Measurements from ENCODE around the gene PEX6. TPM values are rescaled to one million over a fixed set of nuclear protein-coding genes. Genes with fewer than 3 reads are reported as not detected.
"Not testable (repeated sequence)": the region's sequence is repeated elsewhere in the genome, so short reads cannot be mapped to it uniquely, and the experiment has no call there.

The PEX6 gene
- total and polyA plus RNA-seq, 4 experiments from 2014 or later, result 14.5 to 40.5 (median 26.7) TPM

- Histone ChIP-seq H3K27ac (ENCODE audit: low read depth, low read length) (no peak overlapping the region), H3K36me3 (ENCODE audit: insufficient read depth, low read length) (no peaks in the 10 kb centered on the region), H3K9me3 (ENCODE audit: control insufficient read depth in 1 of 2, low read length in 2 of 2) (no peaks in the 10 kb centered on the region), H3K27me3 (ENCODE audit: insufficient read depth, low read length) (no peaks in the 10 kb centered on the region), H3K4me3 (ENCODE audit: low read length in 2 of 2) (no peak overlapping the region), H3K4me1 (ENCODE audit: insufficient read depth, low read length) (peaks cover 11% of the 10 kb centered on the region)
- Mint-ChIP-seq H3K27ac (no peak overlapping the region), H3K4me3 (no peak overlapping the region), H3K4me1 (peaks cover 7 to 25% (median 11%) of the 10 kb centered on the region in 4 donors), H3K27me3 (no peaks in the 10 kb centered on the region), H3K9me3 (no peaks in the 10 kb centered on the region), H3K36me3 (peaks cover 4 to 10% of the 10 kb centered on the region in 2 donors)
- ChIA-PET CTCF (ENCODE audit: partially characterized antibody) (no interaction called here), POLR2A (ENCODE audit: partially characterized antibody) (no interaction called here)
- DNase-seq, result no peak
- intact Hi-C loops (cut with micrococcal nuclease), result no loop called here
Measured at GRCh38 chr6:42958125-42958524, 20.9 kb downstream of the PEX6 start.

GRCh38 chr6:42954405-42954804 lies 24.6 kb downstream of the PEX6 start:
- H3K36me3 ChIP-seq (ENCODE audit: insufficient read depth, low read length); H3K9me3 ChIP-seq (ENCODE audit: control insufficient read depth in 1 of 2, low read length in 2 of 2); H3K36me3 Mint-ChIP-seq; H3K4me3 Mint-ChIP-seq; H3K4me3 ChIP-seq (ENCODE audit: low read length in 2 of 2); H3K27ac Mint-ChIP-seq; H3K4me1 ChIP-seq (ENCODE audit: insufficient read depth, low read length); H3K27me3 Mint-ChIP-seq; DNase-seq; H3K9me3 Mint-ChIP-seq; H3K27me3 ChIP-seq (ENCODE audit: insufficient read depth, low read length); CTCF ChIA-PET (ENCODE audit: partially characterized antibody); H3K4me1 Mint-ChIP-seq; H3K27ac ChIP-seq (ENCODE audit: low read depth, low read length); intact Hi-C loops (cut with micrococcal nuclease): not testable (repeated sequence)
- POLR2A ChIA-PET (ENCODE audit: partially characterized antibody), result interaction anchor here (0.8 kb wide), 1 partner anchor 25 kb away, joined by 3 read pairs; no protein-coding TSS in a partner anchor

DNA sequence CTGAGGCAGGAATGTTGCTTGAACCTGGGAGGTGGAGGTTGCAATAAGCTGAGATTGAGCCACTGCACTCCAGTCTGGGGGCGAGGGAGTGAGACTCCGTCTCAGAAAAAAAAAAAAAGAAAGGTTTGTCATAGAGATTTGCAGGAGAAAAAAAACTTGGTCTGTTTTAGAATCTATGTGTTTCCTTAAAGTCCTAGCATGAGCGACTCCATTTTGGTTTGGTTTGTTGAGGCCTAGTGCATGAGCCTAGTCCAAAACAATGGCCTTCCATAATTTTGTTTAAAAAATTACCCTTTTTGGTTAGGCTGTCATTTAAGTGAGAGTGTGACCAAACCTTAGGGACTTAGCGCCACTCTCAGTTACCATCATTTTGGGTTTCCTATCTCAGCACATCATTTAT lies 26.6 kb downstream of the PEX6 start:
- Mint-ChIP-seq H3K4me1 (no peaks in the 10 kb centered on the region), H3K4me3 (no peak overlapping the region), H3K27me3 (no peaks in the 10 kb centered on the region), H3K27ac (no peak overlapping the region), H3K36me3 (no peaks in the 10 kb centered on the region), H3K9me3 (no peaks in the 10 kb centered on the region)
- Histone ChIP-seq H3K4me3 (ENCODE audit: low read length in 2 of 2) (no peak overlapping the region), H3K27me3 (ENCODE audit: insufficient read depth, low read length) (no peaks in the 10 kb centered on the region), H3K36me3 (ENCODE audit: insufficient read depth, low read length) (no peaks in the 10 kb centered on the region), H3K4me1 (ENCODE audit: insufficient read depth, low read length) (no peaks in the 10 kb centered on the region), H3K9me3 (ENCODE audit: control insufficient read depth in 1 of 2, low read length in 2 of 2) (no peaks in the 10 kb centered on the region), H3K27ac (ENCODE audit: low read depth, low read length) (no peak overlapping the region)
- POLR2A ChIA-PET (ENCODE audit: partially characterized antibody), result no interaction called here
- DNase-seq, result no peak
- intact Hi-C loops (cut with micrococcal nuclease), result no loop called here
- CTCF ChIA-PET (ENCODE audit: partially characterized antibody), result interaction anchor here (1.5 kb wide), 1 partner anchor 51 kb away, joined by 4 read pairs; no protein-coding TSS in a partner anchor

GRCh38 chr6:42947950-42948349 lies 31.0 kb downstream of the PEX6 start:
- no peaks in the 10 kb centered on the region for H3K9me3 Mint-ChIP-seq
- H3K4me1 Mint-ChIP-seq, result no peaks in the 10 kb centered on the region
- H3K27me3 ChIP-seq (ENCODE audit: insufficient read depth, low read length), result no peaks in the 10 kb centered on the region
- no peaks in the 10 kb centered on the region for H3K4me1 ChIP-seq (ENCODE audit: insufficient read depth, low read length)
- H3K9me3 ChIP-seq (ENCODE audit: control insufficient read depth in 1 of 2, low read length in 2 of 2), result no peaks in the 10 kb centered on the region
- peaks cover 4 to 9% of the 10 kb centered on the region in 2 donors for H3K36me3 Mint-ChIP-seq
- intact Hi-C loops (cut with micrococcal nuclease), result no loop called here
- DNase-seq, result no peak
- H3K4me3 ChIP-seq (ENCODE audit: low read length in 2 of 2), result no peak overlapping the region
- peak overlapping the region in 2 of 7 donors; percentile 43 to 63 for H3K27ac Mint-ChIP-seq
- ChIA-PET POLR2A (ENCODE audit: partially characterized antibody) (no interaction called here), CTCF (ENCODE audit: partially characterized antibody) (no interaction called here)
- no peak overlapping the region for H3K4me3 Mint-ChIP-seq
- no peaks in the 10 kb centered on the region for H3K27me3 Mint-ChIP-seq
- H3K27ac ChIP-seq (ENCODE audit: low read depth, low read length), result no peak overlapping the region
- no peaks in the 10 kb centered on the region for H3K36me3 ChIP-seq (ENCODE audit: insufficient read depth, low read length)

GRCh38 chr6:42942444-42942843 lies 36.5 kb downstream of the PEX6 start:
- Histone ChIP-seq H3K27me3 (ENCODE audit: insufficient read depth, low read length) (no peaks in the 10 kb centered on the region), H3K27ac (ENCODE audit: low read depth, low read length) (no peak overlapping the region), H3K4me1 (ENCODE audit: insufficient read depth, low read length) (no peaks in the 10 kb centered on the region), H3K4me3 (ENCODE audit: low read length in 2 of 2) (no peak overlapping the region), H3K9me3 (ENCODE audit: control insufficient read depth in 1 of 2, low read length in 2 of 2) (no peaks in the 10 kb centered on the region), H3K36me3 (ENCODE audit: insufficient read depth, low read length) (peaks cover 28% of the 10 kb centered on the region)
- intact Hi-C loops (cut with micrococcal nuclease), result no loop called here
- POLR2A ChIA-PET (ENCODE audit: partially characterized antibody), result interaction anchor here (0.7 to 0.8 kb wide), 2 partner anchors 18 to 342 kb away, joined by 3 read pairs; no protein-coding TSS in a partner anchor
- H3K4me1 Mint-ChIP-seq, result peaks cover 0 to 4% (median 2%) of the 10 kb centered on the region in 4 donors
- no peak for DNase-seq
- H3K9me3 Mint-ChIP-seq, result no peaks in the 10 kb centered on the region
- no peaks in the 10 kb centered on the region for H3K27me3 Mint-ChIP-seq
- peaks cover 15 to 43% of the 10 kb centered on the region in 2 donors for H3K36me3 Mint-ChIP-seq
- no peak overlapping the region for H3K4me3 Mint-ChIP-seq
- no peak overlapping the region for H3K27ac Mint-ChIP-seq
- CTCF ChIA-PET (ENCODE audit: partially characterized antibody), result no interaction called here

DNA sequence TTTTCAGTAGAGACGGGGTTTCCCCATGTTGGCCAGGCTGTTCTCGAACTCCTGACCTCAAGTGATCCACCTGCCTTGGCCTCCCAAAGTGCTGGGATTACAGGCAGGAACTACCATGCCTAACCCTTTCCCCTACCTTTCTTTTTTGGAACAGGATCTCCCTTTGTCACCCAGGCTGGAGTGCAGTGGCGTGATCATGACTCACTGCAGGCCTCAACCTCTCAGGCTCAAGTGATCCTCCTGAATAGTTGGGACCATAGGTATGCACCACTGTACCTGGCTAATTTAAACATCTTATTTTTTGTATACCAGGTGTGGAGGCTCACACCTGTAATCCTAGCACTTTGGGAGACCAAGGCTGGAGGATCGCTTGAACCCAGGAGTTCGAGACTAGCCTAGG lies 37.6 kb downstream of the PEX6 start:
- intact Hi-C loops (cut with micrococcal nuclease); H3K4me1 ChIP-seq (ENCODE audit: insufficient read depth, low read length); H3K4me3 ChIP-seq (ENCODE audit: low read length in 2 of 2); H3K27ac ChIP-seq (ENCODE audit: low read depth, low read length); DNase-seq; H3K4me3 Mint-ChIP-seq; H3K27me3 ChIP-seq (ENCODE audit: insufficient read depth, low read length); H3K4me1 Mint-ChIP-seq; CTCF ChIA-PET (ENCODE audit: partially characterized antibody); H3K9me3 ChIP-seq (ENCODE audit: control insufficient read depth in 1 of 2, low read length in 2 of 2); H3K9me3 Mint-ChIP-seq; H3K27me3 Mint-ChIP-seq: not testable (repeated sequence)
- H3K36me3 ChIP-seq (ENCODE audit: insufficient read depth, low read length), result peaks cover 39% of the 10 kb centered on the region
- POLR2A ChIA-PET (ENCODE audit: partially characterized antibody), result interaction anchor here (3.2 kb wide), 1 partner anchor 12 kb away, joined by 18 read pairs; the partner anchor contains the start of gene CNPY3
- peaks cover 23 to 52% of the 10 kb centered on the region in 2 donors for H3K36me3 Mint-ChIP-seq
- peak overlapping the region in 1 of 7 donors; percentile 75 for H3K27ac Mint-ChIP-seq

- intact Hi-C loops (cut with micrococcal nuclease), result no loop called here
- no peaks in the 10 kb centered on the region for H3K27me3 ChIP-seq (ENCODE audit: insufficient read depth, low read length)
- no peaks in the 10 kb centered on the region for H3K4me1 ChIP-seq (ENCODE audit: insufficient read depth, low read length)
- no peak overlapping the region for H3K27ac Mint-ChIP-seq
- ChIA-PET CTCF (ENCODE audit: partially characterized antibody) (interaction anchor here (1.1 kb wide), 1 partner anchor 565 kb away, joined by 3 read pairs; no protein-coding TSS in a partner anchor), POLR2A (ENCODE audit: partially characterized antibody) (interaction anchor here (0.9 to 3.2 kb wide), 2 partner anchors 11 to 39 kb away, joined by 4 to 18 read pairs; partner anchors contain the start of genes CNPY3 and PEX6)
- H3K4me3 Mint-ChIP-seq, result no peak overlapping the region
- no peaks in the 10 kb centered on the region for H3K9me3 Mint-ChIP-seq
- peaks cover 46% of the 10 kb centered on the region for H3K36me3 ChIP-seq (ENCODE audit: insufficient read depth, low read length)
- H3K9me3 ChIP-seq (ENCODE audit: control insufficient read depth in 1 of 2, low read length in 2 of 2), result no peaks in the 10 kb centered on the region
- DNase-seq, result no peak
- H3K36me3 Mint-ChIP-seq, result peaks cover 31 to 59% of the 10 kb centered on the region in 2 donors
- no peak overlapping the region for H3K27ac ChIP-seq (ENCODE audit: low read depth, low read length)
- H3K4me3 ChIP-seq (ENCODE audit: low read length in 2 of 2), result no peak overlapping the region
- H3K27me3 Mint-ChIP-seq, result no peaks in the 10 kb centered on the region
- H3K4me1 Mint-ChIP-seq, result peaks cover 0 to 15% (median 3%) of the 10 kb centered on the region in 4 donors
Measured at GRCh38 chr6:42940493-42941045, 38.4 kb downstream of the PEX6 start.

Data from CD4-positive, alpha-beta memory T cell (primary cell).